GM23248 (cell line): ENCODE results near the gene NHLRC4.

ENCODE experiments used
- EZH2 ChIP-seq: fragments of 200-600 bp; sonication (generic); IDR thresholded peaks from 2 replicates; pipeline ENCODE4 v1.6.1; 2018; ENCODE audit warnings: antibody characterized with exemption, mild to moderate bottlenecking; ENCODE audit not compliant: insufficient read depth, poor library complexity, severe bottlenecking
- EZH2phosphoT487 ChIP-seq: fragments of 200-600 bp; sonication (generic); IDR thresholded peaks from 2 replicates; pipeline ENCODE4 v1.6.1; 2018; ENCODE audit warnings: antibody characterized with exemption, moderate library complexity, mild to moderate bottlenecking, low read depth; ENCODE audit not compliant: insufficient read depth

DNA sequence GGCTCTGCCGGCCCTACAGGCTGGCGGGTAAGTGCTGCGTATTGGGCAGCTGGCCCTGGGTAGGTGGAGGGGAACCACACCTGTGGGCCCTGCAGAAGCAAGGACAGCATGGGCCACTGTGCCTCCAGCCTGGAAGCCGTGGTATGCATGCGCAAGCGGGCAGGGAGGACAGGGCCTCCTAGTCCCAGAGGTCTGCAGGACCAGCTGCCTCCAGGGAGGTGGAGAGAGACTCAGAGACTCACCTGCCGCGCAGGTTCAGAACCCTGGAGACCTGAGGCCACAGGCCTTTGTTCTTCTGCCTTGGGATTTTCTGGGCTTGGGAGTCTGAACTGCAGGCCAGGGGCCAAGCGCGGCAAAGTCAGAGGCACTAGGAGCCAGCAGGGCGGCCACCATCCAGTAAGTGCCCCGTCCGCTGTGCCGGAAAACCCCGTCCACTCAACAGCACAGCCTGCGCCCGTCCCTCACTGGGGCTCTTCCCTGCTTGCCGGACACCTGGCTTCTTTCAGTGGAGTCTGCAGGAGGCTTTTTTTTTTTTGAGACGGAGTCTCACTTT is 14.2 kb downstream of the NHLRC4 start:
- no peak for TF ChIP-seq EZH2
- TF ChIP-seq EZH2phosphoT487 = no peak
